Endodermal cell (in vitro differentiated cells): ENCODE results near the gene AMH. TPM values are rescaled to one million over a fixed set of nuclear protein-coding genes. Genes with fewer than 3 reads are reported as not detected.

ENCODE experiments used
- DNase-seq: peaks from one replicate; pipeline ENCODE4 v3.0.0-alpha.2; 2017
- H3K27ac ChIP-seq: 2 replicates; pipeline ENCODE4 v1.5.1; 2013; ENCODE audit warnings: mild to moderate bottlenecking, low read depth, low read length, moderate library complexity
- H3K27me3 ChIP-seq: 2 replicates; pipeline ENCODE4 v1.6.1; 2013; ENCODE audit warnings: mild to moderate bottlenecking, low read length, moderate library complexity; ENCODE audit not compliant: insufficient read depth, control insufficient read depth, poor library complexity, severe bottlenecking
- H3K36me3 ChIP-seq: 2 replicates; pipeline ENCODE4 v1.7.0; 2013; ENCODE audit warnings: mild to moderate bottlenecking, low read length, moderate library complexity; ENCODE audit not compliant: control insufficient read depth, insufficient read depth
- H3K4me1 ChIP-seq: one replicate; pipeline ENCODE4 v1.7.0; 2013; ENCODE audit warnings: low read length; ENCODE audit not compliant: control insufficient read depth, insufficient read depth
- H3K4me3 ChIP-seq: 2 replicates; pipeline ENCODE4 v1.5.1; 2013; ENCODE audit warnings: mild to moderate bottlenecking, low read length, moderate library complexity
- H3K9ac ChIP-seq: 2 replicates; pipeline ENCODE4 v1.6.1; 2013; ENCODE audit warnings: mild to moderate bottlenecking, low read length, moderate library complexity; ENCODE audit not compliant: poor library complexity, severe bottlenecking; ENCODE audit errors: extremely low read depth
- H3K9me3 ChIP-seq: 2 replicates; pipeline ENCODE4 v1.6.1; 2013; ENCODE audit warnings: mild to moderate bottlenecking, low read length, moderate library complexity; ENCODE audit not compliant: control insufficient read depth
- H3K27ac Mint-ChIP-seq: 2 replicates; pipeline ENCODE4 v1.8.0; 2020; ENCODE audit warnings: mixed read lengths
- H3K27me3 Mint-ChIP-seq: 2 replicates; pipeline ENCODE4 v1.8.0; 2021; ENCODE audit warnings: mild to moderate bottlenecking, mixed read lengths; ENCODE audit not compliant: insufficient read depth
- H3K36me3 Mint-ChIP-seq: 2 replicates; pipeline ENCODE4 v1.8.0; 2020; ENCODE audit warnings: low read depth, mixed read lengths
- H3K4me1 Mint-ChIP-seq: 2 replicates; pipeline ENCODE4 v1.8.0; 2020; ENCODE audit warnings: mixed read lengths
- H3K4me3 Mint-ChIP-seq: 2 replicates; pipeline ENCODE4 v1.8.0; 2020; ENCODE audit warnings: mild to moderate bottlenecking, moderate library complexity, mixed read lengths
- H3K9me3 Mint-ChIP-seq: 2 replicates; pipeline ENCODE4 v1.8.0; 2020; ENCODE audit warnings: mild to moderate bottlenecking, mixed read lengths
- WGBS, 2 experiments: methylation state at CpG; one replicate each; pipeline versions ENCODE4 v1.1.5 to v1.1.7; 2013; ENCODE audit warnings: missing lambda C conversion rate in 2 of 2, mixed read lengths in 1 of 2; ENCODE audit not compliant: insufficient coverage in 1 of 2, insufficient read length in 1 of 2; 5-methylcytosine and 5-hydroxymethylcytosine counted together
- total RNA-seq, 2 donors: library from RNA; stranded (reverse); fragmentation: NEBNext Ultra II Directional in 1 of 2; extraction: Animal tissue kit (Norgen Biotek cat#: 25700) in 1 of 2; gene quantifications; 2 replicates in 1 of 2; 3 replicates in 1 of 2; pipeline ENCODE4 v1.2.1, GENCODE V29; 2021
- TF ChIP-seq, protein P1 (sequence below): fragments of 200-600 bp; sonication (generic); conservative IDR thresholded peaks from 2 replicates; pipeline ENCODE4 v1.5.0; 2021; ENCODE audit warnings: antibody characterized with exemption, mild to moderate bottlenecking

AMH gene
- total RNA-seq, 2 donors from 2014 or later, result 20.5 to 35.1 TPM

DNA sequence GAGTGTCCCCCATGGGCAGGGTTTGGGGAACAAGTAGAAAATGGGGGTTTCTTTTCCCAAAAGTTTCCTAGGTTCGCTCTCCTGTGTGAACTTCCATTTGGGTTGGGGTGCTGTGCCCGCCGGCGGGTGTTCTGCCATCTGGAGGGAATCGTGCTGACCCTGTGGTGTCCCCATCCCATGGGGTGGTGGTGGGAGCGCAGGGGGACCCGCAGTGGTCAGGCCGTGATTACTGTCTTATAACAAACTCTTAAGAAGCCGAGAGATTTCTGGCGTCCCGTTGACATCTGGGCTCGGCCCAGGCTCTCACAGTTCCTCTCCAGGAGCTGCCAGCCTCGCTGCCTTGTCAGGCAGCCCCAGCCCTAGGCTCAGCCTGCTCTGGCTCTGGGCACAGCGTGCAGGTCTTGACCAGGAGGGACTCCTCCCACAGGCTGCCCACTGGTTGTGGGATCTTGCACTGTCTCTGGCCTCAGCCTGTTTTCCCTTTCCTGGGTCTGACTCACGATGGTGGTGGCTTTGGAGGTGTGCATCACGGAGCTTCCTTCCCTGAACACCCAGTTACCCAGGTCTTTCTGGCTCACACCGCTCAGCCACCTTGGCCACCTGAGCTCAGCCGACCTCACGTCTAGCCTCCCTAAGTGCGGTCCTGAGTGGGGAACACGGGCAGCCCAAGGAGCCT lies 47.5 kb upstream of the AMH start:
- H3K9me3 ChIP-seq, result no peaks in the 10 kb centered on the region
- no peaks in the 10 kb centered on the region for H3K27me3 ChIP-seq
- H3K4me1 ChIP-seq, result no peaks in the 10 kb centered on the region
- H3K4me3 ChIP-seq, result no peak overlapping the region
- Mint-ChIP-seq H3K9me3 (no peaks in the 10 kb centered on the region), H3K27me3 (no peaks in the 10 kb centered on the region), H3K27ac (peak overlapping the region; percentile 85), H3K4me1 (no peaks in the 10 kb centered on the region), H3K4me3 (no peak overlapping the region), H3K36me3 (peaks cover 27% of the 10 kb centered on the region)
- H3K9ac ChIP-seq, result peak overlapping the region; percentile 44
- WGBS, 2 experiments, result 95 to 97% methylated on average over 17 to 21 of the region's 21 CpGs
- DNase-seq, result no peak
- H3K36me3 ChIP-seq, result peaks cover 18% of the 10 kb centered on the region
- peak overlapping the region; percentile 90 for H3K27ac ChIP-seq
- TF ChIP-seq, protein P1, sequence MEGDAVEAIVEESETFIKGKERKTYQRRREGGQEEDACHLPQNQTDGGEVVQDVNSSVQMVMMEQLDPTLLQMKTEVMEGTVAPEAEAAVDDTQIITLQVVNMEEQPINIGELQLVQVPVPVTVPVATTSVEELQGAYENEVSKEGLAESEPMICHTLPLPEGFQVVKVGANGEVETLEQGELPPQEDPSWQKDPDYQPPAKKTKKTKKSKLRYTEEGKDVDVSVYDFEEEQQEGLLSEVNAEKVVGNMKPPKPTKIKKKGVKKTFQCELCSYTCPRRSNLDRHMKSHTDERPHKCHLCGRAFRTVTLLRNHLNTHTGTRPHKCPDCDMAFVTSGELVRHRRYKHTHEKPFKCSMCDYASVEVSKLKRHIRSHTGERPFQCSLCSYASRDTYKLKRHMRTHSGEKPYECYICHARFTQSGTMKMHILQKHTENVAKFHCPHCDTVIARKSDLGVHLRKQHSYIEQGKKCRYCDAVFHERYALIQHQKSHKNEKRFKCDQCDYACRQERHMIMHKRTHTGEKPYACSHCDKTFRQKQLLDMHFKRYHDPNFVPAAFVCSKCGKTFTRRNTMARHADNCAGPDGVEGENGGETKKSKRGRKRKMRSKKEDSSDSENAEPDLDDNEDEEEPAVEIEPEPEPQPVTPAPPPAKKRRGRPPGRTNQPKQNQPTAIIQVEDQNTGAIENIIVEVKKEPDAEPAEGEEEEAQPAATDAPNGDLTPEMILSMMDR, result no peak

DNA sequence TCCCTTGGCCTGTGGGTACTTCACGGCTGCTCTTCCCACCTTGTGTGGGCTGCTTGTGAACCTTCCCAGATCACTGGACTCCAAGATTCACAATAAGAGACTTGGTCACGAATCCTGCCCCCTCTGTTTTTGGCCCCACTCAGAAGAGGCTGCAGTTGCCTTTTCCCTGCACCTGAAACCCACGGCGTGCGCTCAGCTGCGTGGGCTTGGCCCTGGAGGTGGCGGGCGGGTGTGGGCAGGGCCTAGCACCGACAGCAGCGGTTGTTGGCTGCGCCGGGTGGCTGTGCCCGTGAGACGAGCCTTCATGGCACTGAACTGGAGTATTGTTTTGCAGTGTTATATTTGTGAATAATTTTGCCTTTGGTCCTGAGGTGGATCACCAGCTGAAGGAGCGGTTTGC lies 46.8 kb upstream of the AMH start:
- Histone ChIP-seq H3K27me3 (no peaks in the 10 kb centered on the region), H3K9me3 (no peaks in the 10 kb centered on the region), H3K36me3 (peaks cover 16% of the 10 kb centered on the region), H3K27ac (no peak overlapping the region), H3K4me1 (no peaks in the 10 kb centered on the region), H3K9ac (no peak overlapping the region), H3K4me3 (no peak overlapping the region)
- no peaks in the 10 kb centered on the region for H3K4me1 Mint-ChIP-seq
- TF ChIP-seq, protein P1, result no peak
- no peaks in the 10 kb centered on the region for H3K9me3 Mint-ChIP-seq
- 94 to 96% methylated on average over 14 to 15 of the region's 15 CpGs for WGBS, 2 experiments
- peaks cover 24% of the 10 kb centered on the region for H3K36me3 Mint-ChIP-seq
- no peak overlapping the region for H3K4me3 Mint-ChIP-seq
- DNase-seq, result no peak
- no peaks in the 10 kb centered on the region for H3K27me3 Mint-ChIP-seq
- peak overlapping the region; percentile 83 for H3K27ac Mint-ChIP-seq

DNA sequence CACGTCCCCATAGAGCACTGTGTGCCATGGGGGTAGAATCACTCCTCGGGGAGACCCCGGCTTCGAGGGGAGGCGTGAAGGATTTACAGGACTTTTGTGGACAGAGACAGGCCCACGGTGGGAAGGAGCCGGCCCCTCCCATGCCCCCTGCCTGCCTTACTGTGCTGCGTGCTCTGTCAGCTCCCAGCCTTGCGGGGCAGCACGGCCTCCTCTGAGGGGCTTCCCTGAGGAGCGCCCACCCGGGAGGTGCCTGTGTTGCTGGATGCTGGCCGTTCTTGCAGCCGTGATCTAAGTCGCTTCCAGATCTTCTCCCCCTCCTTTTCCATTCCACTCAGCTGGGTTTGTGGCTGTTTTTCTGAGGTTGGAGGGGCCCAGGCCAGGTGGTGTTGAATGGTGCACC lies 42.1 kb upstream of the AMH start:
- Mint-ChIP-seq H3K27me3 (no peaks in the 10 kb centered on the region), H3K27ac (no peak overlapping the region), H3K36me3 (peaks cover 32% of the 10 kb centered on the region), H3K4me3 (no peak overlapping the region), H3K9me3 (no peaks in the 10 kb centered on the region), H3K4me1 (no peaks in the 10 kb centered on the region)
- Histone ChIP-seq H3K27me3 (no peaks in the 10 kb centered on the region), H3K4me3 (no peak overlapping the region), H3K4me1 (no peaks in the 10 kb centered on the region), H3K36me3 (peaks cover 23% of the 10 kb centered on the region), H3K9ac (no peak overlapping the region), H3K9me3 (no peaks in the 10 kb centered on the region), H3K27ac (no peak overlapping the region)
- no peak for DNase-seq
- WGBS, 2 experiments, result 95 to 98% methylated on average over 7 to 15 of the region's 15 CpGs
- TF ChIP-seq, protein P1, result no peak
